Activated T-helper 1 cell treated with anti-CD3 and anti-CD28 coated beads, Interleukin-2, amount 50 U/mL, for 16 hours (primary cell): Measurements from ENCODE around the gene TTC27.
"Not testable (repeated sequence)": the region's sequence is repeated elsewhere in the genome, so short reads cannot be mapped to it uniquely, and the experiment has no call there.

Experiments
- DNase-seq, 2 donors: peaks; one replicate each; pipeline ENCODE4 v3.0.0-alpha.2; 2020; ENCODE audit warnings: low read depth in 1 of 2, low spot score in 1 of 2

The TTC27 gene

DNA sequence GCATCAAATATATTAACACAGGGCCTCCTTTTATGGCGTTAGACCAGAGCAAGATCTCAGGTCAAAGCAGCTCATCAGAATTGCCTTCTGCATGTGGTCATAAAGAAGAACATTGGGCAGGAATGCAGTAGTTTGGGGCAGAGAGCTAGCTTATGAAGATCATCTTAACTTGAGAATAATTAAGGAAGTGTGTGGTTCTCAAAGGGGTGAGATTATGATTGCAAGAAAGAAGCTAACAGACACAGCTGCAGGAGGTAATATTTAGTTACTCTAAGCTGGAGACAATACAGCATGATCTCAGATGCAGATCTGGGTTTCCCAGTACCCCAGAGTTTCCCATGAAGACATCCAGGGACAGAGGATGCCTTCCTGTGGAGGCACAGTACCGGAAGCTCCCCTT, 91.6 kb downstream of the TTC27 start:
- DNase-seq: no peak

DNA sequence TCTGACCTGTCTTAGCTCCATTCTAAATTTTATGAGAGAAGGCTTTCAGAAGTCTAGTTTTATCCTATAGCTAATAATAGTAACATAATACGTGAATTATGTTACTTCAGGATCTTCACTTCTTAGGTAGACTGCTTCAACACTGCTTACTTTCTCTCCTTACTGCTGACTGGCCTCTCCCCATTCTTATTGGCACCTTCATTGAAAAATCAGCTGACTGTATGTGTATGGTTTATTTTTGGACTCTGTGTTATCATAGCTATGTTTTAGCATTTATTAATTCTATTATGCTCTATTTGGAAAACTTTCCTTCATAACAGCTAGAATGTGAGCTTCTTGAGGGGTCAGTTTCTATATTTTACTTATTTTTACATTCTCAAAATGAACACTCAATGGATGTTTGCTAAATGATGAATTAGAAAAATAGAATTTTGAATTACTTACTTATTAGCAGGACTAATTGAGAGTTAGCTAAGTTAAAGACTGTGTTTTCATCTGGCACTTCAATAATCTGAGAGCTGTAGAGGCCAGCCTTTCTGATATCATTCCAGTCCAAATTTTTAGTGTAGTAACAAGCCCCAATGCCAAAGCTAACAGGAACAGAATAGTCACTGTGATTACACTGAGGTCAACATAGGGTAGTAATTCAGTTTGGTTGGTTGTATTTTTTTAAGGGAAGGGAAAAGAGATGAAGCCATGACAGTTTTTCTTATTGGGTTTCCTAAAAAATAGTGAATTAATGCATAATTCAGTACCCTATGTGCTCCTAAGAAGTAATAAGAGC, 92.3 kb downstream of the TTC27 start:
- no peak for DNase-seq

DNA sequence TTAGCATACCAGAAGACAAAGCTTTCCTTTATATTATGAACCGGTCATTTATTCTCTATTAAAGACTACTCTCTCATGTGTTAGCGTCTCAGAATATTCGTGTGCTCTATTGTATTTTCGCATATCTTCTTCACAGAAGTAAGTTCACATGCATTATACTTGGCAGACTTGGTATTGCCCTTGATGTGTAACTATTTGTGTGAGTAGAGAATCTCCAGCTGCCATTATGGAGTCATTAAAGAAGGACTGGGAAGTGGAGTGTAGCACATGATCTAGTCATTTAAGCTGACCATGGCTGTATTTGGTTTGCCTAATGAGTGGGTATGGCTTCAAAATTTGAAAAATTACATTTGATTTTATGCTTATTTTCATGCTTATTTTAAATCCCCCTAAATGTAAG, 92.9 kb downstream of the TTC27 start:
- no peak for DNase-seq

DNA sequence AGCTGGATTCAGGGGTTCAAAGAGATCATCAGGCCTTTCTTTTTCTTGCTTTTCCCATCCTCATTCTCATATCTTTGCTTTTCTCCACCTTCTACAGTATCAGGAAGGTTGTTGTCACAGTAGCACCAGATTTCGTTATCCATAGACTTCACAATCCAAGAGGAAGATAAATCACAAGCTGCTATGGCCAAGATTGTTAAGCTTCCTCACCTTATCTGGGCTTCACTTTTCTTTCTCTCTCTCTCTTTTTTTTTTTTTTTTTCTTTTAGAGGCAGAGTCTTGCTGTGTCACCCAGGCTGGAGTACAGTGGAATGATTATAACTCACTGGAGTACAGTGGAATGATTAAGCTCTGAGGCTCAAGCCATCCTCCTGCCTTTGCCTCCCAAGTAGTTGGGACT, 93.5 kb downstream of the TTC27 start:
- DNase-seq: no peak

DNA sequence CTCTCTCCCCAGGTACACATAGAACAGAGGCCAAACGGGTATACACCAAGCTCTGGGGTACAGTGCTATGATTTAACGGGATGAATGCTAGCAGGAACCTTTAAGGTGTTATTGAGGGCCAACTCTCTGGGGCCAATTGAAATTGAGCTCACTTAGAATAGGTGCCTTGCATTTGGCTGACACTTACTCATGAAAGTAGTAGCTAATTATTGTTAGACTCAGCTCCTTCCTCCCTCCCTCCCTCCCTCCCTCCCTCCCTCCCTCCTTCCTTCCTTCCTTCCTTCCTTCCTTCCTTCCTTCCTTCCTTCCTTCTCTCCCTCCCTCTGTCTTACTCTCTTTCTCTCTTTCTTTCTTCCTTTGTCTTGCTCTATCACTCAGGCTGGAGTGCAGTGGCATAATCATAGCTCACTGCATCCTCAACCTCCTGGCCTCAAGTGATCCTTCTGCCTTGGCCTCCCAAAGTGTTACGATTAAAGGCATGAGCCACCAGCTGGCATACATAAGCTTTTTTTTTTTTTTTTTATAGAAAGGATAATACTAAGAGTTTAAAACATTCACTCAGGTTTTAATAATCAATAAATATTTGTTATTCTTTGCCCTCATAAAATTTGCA, 95.7 kb downstream of the TTC27 start:
- no peak for DNase-seq

DNA sequence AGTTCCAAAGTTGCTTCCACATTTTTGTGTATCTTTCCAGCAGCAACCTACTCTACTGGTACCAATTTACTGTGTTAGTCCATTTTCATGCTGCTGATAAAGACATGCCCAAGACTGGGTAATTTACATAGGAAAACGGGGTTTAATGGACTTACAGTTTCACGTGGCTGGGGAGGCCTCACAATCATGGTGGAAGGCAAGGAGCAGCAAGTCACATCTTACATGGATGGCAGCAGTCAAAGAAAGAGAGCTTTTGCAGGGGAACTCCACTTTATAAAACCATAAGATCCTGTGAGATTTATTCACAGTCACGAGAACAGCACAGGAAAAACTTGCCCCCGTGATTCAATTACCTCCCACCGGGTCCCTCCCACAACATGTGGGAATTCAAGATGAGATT, 98.8 kb downstream of the TTC27 start:
- DNase-seq: not testable (repeated sequence)

DNA sequence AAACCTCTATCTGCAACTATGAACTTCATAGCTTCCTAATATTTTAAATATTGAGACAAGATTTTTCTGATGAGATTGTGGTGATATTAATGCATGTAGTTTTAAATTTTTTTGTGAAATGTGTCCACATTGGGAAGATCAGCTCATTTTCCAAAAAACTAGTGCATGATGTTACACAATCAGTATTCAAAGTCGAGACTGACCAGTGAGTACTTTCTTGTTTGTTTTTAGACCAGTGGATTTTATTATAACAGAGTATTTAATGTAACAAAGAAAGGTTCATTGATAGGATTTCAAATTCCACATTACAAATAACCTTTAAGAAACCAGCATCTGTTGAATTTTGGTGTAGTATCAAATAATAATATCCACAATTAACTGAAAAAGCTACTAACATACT, 99.3 kb downstream of the TTC27 start:
- DNase-seq: no peak

DNA sequence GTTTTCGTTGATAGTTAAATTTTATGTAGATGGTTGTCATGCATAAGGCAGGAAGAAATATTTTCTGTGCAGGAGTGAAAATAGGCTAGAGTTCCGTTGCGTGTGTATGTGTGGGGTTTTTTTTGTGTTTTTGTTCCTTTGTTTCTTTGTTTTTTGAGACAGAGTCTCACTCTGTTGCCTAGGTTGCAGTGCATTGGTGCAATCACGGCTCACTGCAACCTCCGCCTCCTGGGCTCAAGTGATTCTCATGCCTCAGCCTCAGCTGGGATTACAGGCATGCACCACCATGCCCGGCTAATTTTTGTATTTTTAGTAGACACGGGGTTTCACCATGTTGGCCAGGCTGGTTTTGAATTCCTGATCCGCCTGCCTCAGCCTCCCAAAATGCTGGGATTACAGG, 103.1 kb downstream of the TTC27 start:
- DNase-seq: not testable (repeated sequence)

DNA sequence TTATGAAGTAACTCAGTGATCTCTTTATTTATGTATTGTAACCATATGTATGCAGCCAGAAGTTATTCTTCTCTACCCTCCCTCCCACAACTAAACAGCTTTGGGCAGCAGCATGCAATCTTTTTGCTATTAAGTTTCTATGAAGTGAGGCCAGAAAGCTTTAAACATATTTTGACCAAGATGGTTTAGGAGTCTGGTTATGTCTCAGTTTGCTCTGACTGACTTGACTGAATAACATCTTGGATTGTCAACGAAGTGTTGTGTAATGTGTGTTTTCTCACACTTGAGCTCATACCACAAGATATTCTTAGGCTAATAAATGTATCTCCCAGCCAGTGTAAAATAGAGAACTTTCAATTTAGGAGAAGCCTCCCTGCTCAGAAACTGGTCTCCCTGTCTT, 104.3 kb downstream of the TTC27 start:
- DNase-seq: no peak

DNA sequence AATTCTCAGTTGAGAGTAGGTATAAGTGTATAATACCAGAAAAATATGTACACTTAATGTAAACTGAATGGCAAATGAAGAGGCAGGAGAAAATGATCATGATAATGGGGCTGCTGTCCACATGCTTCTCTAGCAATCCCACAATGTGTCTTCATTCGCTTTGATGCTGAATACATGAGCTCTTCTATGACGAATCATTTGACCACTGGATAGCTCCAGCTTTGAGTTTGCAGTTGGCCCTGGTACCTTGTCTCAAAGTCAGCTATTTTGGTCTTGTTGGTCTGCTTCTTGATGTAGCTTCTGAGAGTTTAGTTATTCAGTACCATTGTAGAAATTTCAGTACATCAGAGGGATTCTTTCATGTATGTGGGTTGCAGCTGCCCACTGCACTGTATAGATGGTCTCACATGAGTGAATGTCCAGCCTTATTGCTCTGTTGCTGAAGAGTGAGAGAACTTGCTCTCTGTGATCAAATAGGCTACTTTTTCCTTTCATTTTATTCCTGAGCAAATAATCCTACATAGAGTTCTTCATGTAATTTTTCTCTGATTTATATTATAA, 105.1 kb downstream of the TTC27 start:
- no peak for DNase-seq

DNA sequence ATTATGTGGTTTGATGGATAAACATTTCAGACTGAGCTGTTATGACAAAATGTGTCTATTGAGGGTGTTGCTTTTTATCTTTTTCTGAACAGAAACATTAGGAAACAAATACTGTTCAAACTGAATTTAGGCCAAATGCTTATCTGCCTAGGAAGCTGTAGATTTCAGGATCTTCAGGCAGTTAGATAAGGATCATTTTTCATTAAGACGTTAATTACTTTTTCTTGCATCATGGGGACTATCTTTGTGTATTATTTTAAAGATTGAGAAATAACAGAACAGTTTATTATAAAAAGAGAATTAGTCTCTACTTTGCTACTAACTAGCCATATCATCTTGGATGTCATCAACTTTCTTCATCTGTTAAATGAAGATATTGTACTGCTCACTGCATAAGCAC, 107.5 kb downstream of the TTC27 start:
- no peak for DNase-seq

DNA sequence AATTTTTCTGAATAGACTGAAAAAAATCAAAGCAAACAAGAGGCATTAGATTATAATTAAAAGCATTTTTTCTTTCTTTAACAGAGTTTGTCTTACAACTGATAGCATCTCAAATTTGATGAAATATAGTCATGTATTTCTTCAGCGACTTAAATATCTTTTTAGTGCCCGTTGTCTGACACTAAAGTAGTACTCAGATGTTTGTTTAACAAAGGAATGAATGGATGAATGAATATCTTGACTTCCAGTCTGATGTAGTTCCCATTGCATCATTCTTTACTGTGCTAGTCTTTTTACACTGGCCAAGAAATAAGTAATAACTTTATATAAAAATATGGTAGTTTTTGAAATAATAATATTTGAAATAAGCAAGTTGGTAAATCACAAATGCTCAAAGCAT, 111.1 kb downstream of the TTC27 start:
- DNase-seq: no peak

DNA sequence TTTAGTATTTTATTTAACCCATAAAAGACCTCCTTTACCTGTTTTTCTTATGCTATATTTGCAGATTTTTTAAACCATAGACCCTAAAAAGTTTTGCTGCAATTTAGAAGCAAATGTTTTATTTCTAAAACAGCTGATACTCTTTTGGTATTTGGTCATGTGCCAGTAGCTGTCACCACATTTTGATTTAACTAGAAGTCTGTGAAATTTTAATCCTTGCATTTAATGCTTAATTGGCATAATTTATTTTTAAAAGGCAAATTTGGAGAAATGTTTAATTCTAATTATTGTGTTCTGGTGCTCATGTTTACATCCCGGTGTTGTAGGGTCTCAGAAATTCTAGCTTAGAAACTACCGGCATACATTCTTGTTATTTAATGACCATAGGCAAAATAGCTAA, 111.8 kb downstream of the TTC27 start:
- DNase-seq: no peak

DNA sequence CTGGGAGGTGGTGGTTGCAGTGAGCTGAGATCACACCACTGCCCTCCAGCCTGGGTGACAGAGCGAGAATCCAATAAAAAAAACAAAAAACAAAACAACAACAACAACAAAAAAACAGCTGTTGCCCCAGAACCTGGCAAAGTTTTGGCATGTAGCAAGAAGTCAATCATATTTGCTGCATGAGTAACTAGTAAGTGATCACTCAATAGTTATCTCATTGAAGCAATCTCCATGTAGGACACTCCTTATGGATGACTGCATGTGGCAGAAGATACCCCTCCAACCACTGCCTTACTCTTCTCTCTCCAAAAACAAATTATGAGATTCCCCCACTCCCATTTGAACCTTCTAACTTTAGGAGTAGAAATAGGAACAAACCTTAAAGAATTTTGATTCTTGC, 113.7 kb downstream of the TTC27 start:
- DNase-seq: no peak

DNA sequence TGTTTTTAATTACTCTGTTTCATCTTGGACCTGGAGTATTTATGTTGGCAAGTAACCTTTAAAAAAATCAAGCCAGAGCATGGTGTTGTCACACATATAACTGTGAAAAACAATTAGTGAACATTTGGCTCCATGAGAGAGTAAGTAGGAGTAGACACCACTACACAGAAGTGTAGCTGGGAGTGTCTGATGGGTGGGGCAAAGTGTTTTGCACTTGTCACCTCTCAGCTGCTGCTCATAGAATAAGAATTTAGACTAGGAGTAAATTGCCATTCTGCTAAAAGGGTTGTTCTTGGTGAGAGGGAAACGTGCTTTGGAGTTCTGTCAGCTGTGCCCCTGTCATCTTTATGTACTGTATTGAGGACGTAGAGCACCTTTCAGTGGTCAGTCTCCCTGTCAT, 114.5 kb downstream of the TTC27 start:
- no peak for DNase-seq

DNA sequence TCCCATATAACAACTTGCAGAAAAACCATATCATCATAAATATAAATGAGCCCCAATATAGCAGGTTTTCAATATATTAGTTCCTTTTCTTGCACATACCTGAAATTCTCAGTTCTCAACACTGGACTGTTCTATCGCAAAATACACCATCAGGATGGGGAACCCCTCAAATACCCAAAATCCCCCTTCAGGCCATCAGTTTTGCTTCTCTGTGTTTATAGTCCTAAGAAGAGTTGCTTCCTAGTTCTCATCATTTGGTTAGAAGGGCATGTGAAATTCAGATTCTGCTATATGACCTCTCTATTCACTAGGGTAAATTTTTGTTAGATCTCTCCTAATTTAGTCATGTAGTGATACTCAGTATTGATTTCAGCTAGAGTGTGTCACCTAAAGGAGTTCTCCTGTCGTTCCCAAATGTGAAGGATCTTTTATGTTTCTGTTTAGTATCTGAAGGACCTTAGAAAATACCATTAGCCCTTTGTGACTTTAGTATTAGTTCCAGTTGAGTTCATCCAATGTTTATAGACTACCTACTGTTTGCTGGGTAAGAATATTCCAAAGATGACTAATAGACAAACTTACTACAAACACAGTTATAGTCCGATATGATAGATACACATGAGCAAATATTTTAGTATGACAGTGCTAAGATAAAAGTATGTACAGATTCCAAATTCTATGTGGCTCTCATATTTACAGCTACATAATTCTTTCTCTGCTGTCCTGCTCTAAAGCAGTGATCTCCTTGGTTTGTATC, 115.8 kb downstream of the TTC27 start:
- DNase-seq: no peak

DNA sequence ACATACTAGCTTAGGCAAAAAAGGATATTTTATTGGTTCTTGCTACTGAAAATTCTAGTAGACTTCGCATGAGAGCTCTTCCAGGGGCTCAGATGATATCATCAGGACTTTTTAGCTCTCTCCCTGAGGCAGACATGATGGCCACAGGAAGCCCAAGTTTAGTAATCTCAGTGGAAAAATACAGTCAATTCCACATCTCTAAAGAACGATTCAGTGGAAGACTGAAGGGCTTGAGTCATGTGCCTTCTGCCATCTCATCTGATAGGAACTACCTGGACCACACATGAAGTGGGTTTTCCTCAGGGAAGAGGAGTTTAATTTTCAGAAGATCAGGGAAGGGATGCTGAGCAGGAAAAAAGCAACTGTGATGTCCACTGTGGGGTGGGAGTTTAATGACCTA, 117.3 kb downstream of the TTC27 start:
- no peak for DNase-seq

DNA sequence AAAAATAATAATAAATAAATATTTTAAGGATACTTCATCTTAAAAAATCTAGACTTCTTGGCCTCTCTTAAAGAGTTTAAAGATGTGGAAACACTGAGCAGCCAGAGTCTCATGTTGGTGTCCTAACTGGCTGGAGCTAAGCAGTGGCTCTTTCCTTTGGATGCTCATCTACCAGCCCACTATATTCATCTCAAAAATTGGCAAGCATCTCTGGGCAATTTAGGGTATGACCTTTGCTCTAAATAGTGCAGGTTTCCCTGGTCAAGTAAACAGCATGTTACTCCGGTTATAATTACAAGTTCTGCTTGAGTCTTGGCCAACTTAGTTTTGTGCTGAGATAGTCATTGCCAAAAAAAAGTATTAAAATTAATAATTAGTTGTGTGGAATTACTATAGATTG, 117.8 kb downstream of the TTC27 start:
- DNase-seq: no peak

DNA sequence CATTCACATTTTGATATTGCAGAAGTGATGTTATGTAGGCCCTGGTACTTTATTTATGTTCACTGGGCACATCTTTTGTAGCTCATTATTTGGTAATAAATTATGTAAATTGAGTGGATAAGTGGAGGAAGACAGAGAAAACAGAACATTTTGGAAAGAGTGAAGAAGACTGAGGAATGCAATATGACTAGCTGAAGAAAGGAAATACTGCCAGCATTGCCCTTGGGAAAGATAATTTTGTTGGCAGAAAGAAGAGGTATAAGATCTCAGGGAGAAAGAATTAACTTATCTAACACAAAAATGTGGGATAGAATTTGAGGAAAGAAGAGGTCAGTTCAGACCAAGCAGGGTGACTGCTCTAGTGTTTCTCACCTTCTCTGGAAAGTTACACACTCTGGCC, 118.8 kb downstream of the TTC27 start:
- no peak for DNase-seq

DNA sequence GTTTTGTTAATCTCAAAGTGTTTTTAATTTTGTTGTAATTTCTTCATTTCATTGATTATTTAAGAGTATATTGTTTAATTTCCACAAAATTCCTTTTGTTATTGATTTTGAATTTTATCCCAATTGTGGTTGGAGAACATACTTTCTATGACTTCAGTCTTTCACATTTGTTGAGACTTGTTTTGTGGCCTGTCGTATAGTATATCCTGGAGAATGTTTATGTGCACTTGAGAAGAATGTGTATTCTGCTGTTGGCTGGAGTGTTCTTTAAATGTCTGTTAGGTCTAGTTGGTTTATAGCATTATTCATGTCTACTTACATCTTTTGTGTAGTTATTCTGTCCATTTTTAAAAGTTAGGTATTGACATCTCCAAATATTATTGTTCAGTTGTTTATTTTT, 120.3 kb downstream of the TTC27 start:
- DNase-seq: no peak

DNA sequence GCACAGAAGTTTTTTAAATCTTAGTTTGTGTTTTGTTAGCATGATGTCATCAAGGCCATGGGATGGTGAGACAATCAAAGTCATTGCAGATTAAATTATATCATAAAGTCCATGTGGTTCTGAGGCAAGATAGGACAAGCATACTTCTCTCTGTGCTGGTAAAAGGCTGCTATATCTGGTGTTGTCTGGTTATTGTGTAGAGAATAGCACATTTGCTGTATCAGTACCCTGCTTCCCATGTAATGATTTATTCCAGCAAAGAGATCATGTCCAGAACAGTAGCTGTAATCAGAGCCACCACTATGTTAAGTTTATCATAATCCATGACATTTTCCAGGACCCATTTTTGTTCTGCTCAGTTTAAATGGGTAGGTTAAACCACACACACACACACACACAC, 123.0 kb downstream of the TTC27 start:
- DNase-seq: no peak

DNA sequence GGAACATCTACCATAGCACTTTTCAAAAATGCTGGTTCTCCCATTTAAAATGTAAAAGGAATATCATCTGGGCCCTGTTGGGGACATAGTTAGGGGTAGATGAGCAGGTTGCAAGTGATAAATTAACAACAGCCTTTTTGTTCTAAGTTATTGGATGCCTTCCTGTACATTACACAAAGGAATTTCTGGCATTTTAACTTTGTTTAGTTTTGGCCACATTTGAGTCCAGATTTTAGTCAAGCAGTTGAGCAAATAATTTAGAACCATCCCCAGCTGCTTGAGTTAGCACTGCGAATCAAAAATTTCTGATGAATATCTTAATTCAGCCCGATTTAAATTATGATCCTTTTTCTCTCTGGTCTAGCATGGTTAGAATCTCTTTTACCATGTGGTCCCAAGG, 124.4 kb downstream of the TTC27 start:
- no peak for DNase-seq
